BLaER1 (cell line): ENCODE results near the gene ASTN1.

Experiments
- H3K27ac ChIP-seq: shearing (Covaris generic); formaldehyde crosslinking; 2 replicates; pipeline ENCODE4 v1.8.1; 2022
- H3K27me3 ChIP-seq: shearing (Covaris generic); formaldehyde crosslinking; 2 replicates; pipeline ENCODE4 v1.8.1; 2022
- H3K36me3 ChIP-seq: shearing (Covaris generic); formaldehyde crosslinking; 2 replicates; pipeline ENCODE4 v1.8.1; 2022
- H3K4me1 ChIP-seq: shearing (Covaris generic); formaldehyde crosslinking; 2 replicates; pipeline ENCODE4 v1.8.1; 2022
- H3K4me2 ChIP-seq: shearing (Covaris generic); formaldehyde crosslinking; 2 replicates; pipeline ENCODE4 v1.8.1; 2022
- H3K4me3 ChIP-seq: shearing (Covaris generic); formaldehyde crosslinking; 2 replicates; pipeline ENCODE4 v1.8.1; 2022
- H3K9ac ChIP-seq: shearing (Covaris generic); formaldehyde crosslinking; 2 replicates; pipeline ENCODE4 v1.8.1; 2022
- H3K9me3 ChIP-seq: shearing (Covaris generic); formaldehyde crosslinking; 2 replicates; pipeline ENCODE4 v1.8.1; 2022
- H4K20me1 ChIP-seq: shearing (Covaris generic); formaldehyde crosslinking; 2 replicates; pipeline ENCODE4 v1.8.1; 2022
- Cebpa-rat ChIP-seq: shearing (Covaris generic); IDR thresholded peaks from 2 replicates; pipeline ENCODE4 v1.8.1; 2022

Gene ASTN1

GRCh38 chr1:176939993-176940392 lies 224.5 kb downstream of the ASTN1 start:
- Histone ChIP-seq H3K9ac (no peak overlapping the region), H4K20me1 (no peaks in the 10 kb centered on the region), H3K4me2 (no peak overlapping the region), H3K4me3 (no peak overlapping the region), H3K27me3 (no peaks in the 10 kb centered on the region), H3K4me1 (peaks cover 22% of the 10 kb centered on the region), H3K27ac (no peak overlapping the region), H3K9me3 (peaks cover 7% of the 10 kb centered on the region), H3K36me3 (no peaks in the 10 kb centered on the region)
- no peak for TF ChIP-seq Cebpa-rat

GRCh38 chr1:176938375-176938774 lies 226.1 kb downstream of the ASTN1 start:
- no peaks in the 10 kb centered on the region for H3K27me3 ChIP-seq
- no peaks in the 10 kb centered on the region for H3K36me3 ChIP-seq
- no peak overlapping the region for H3K27ac ChIP-seq
- H4K20me1 ChIP-seq = no peaks in the 10 kb centered on the region
- H3K9ac ChIP-seq = no peak overlapping the region
- TF ChIP-seq Cebpa-rat = no peak
- peaks cover 7% of the 10 kb centered on the region for H3K4me1 ChIP-seq
- no peak overlapping the region for H3K4me3 ChIP-seq
- no peak overlapping the region for H3K4me2 ChIP-seq
- H3K9me3 ChIP-seq = peaks cover 7% of the 10 kb centered on the region

GRCh38 chr1:176934370-176934769 lies 230.1 kb downstream of the ASTN1 start:
- no peaks in the 10 kb centered on the region for H4K20me1 ChIP-seq
- H3K9me3 ChIP-seq = peaks cover 2% of the 10 kb centered on the region
- H3K9ac ChIP-seq = no peak overlapping the region
- TF ChIP-seq Cebpa-rat = no peak
- no peak overlapping the region for H3K4me3 ChIP-seq
- H3K4me1 ChIP-seq = peaks cover 8% of the 10 kb centered on the region; the same call in 1 of the 2 replicates
- no peaks in the 10 kb centered on the region for H3K27me3 ChIP-seq
- no peak overlapping the region for H3K4me2 ChIP-seq
- H3K27ac ChIP-seq = no peak overlapping the region
- H3K36me3 ChIP-seq = no peaks in the 10 kb centered on the region

- H3K9me3 ChIP-seq = peaks cover 7% of the 10 kb centered on the region
- TF ChIP-seq Cebpa-rat = no peak
- no peak overlapping the region for H3K4me3 ChIP-seq
These were observed 232.1 kb downstream of the ASTN1 start for GRCh38 chr1:176932114-176933104.

GRCh38 chr1:176931526-176931925 lies 233.0 kb downstream of the ASTN1 start:
- H3K27me3 ChIP-seq = no peaks in the 10 kb centered on the region
- H4K20me1 ChIP-seq = no peaks in the 10 kb centered on the region
- TF ChIP-seq Cebpa-rat = no peak
- no peak overlapping the region for H3K27ac ChIP-seq
- no peak overlapping the region for H3K4me2 ChIP-seq
- H3K4me1 ChIP-seq = peaks cover 11% of the 10 kb centered on the region; the same call in 1 of the 2 replicates
- H3K9me3 ChIP-seq = peaks cover 7% of the 10 kb centered on the region
- H3K36me3 ChIP-seq = no peaks in the 10 kb centered on the region
- no peak overlapping the region for H3K4me3 ChIP-seq
- H3K9ac ChIP-seq = no peak overlapping the region

More at GRCh38 chr1:176932114-176933104, 232.1 kb downstream of the ASTN1 start:
- H3K4me2 ChIP-seq = no peak overlapping the region
- H4K20me1 ChIP-seq = no peaks in the 10 kb centered on the region
- no peaks in the 10 kb centered on the region for H3K36me3 ChIP-seq
- no peak overlapping the region for H3K9ac ChIP-seq
- H3K27me3 ChIP-seq = no peaks in the 10 kb centered on the region
- peaks cover 11% of the 10 kb centered on the region; the same call in 1 of the 2 replicates for H3K4me1 ChIP-seq
- H3K27ac ChIP-seq = no peak overlapping the region

- H3K27ac ChIP-seq = no peak overlapping the region
- no peaks in the 10 kb centered on the region for H3K36me3 ChIP-seq
- no peak overlapping the region for H3K4me2 ChIP-seq
- H3K27me3 ChIP-seq = no peaks in the 10 kb centered on the region
- no peak for TF ChIP-seq Cebpa-rat
- no peaks in the 10 kb centered on the region for H4K20me1 ChIP-seq
- peaks cover 11% of the 10 kb centered on the region; the same call in 1 of the 2 replicates for H3K4me1 ChIP-seq
- H3K9me3 ChIP-seq = peaks cover 7% of the 10 kb centered on the region
- H3K4me3 ChIP-seq = no peak overlapping the region
- H3K9ac ChIP-seq = no peak overlapping the region
These were observed 238.0 kb downstream of the ASTN1 start for GRCh38 chr1:176926330-176927086.

GRCh38 chr1:176925223-176925622 lies 239.3 kb downstream of the ASTN1 start:
- no peak for TF ChIP-seq Cebpa-rat
- Histone ChIP-seq H3K27ac (no peak overlapping the region), H3K9ac (no peak overlapping the region), H3K9me3 (peaks cover 7% of the 10 kb centered on the region), H3K36me3 (no peaks in the 10 kb centered on the region), H3K27me3 (no peaks in the 10 kb centered on the region), H3K4me1 (peaks cover 11% of the 10 kb centered on the region; the same call in 1 of the 2 replicates), H4K20me1 (no peaks in the 10 kb centered on the region), H3K4me2 (no peak overlapping the region), H3K4me3 (no peak overlapping the region)

GRCh38 chr1:176923283-176923682 lies 241.2 kb downstream of the ASTN1 start:
- Histone ChIP-seq H4K20me1 (no peaks in the 10 kb centered on the region), H3K4me1 (no peaks in the 10 kb centered on the region), H3K4me3 (no peak overlapping the region), H3K9me3 (no peaks in the 10 kb centered on the region), H3K36me3 (no peaks in the 10 kb centered on the region), H3K9ac (no peak overlapping the region), H3K4me2 (no peak overlapping the region), H3K27me3 (no peaks in the 10 kb centered on the region), H3K27ac (no peak overlapping the region)
- no peak for TF ChIP-seq Cebpa-rat

GRCh38 chr1:176919386-176920378 lies 244.8 kb downstream of the ASTN1 start:
- Histone ChIP-seq H3K9ac (no peak overlapping the region), H3K27me3 (no peaks in the 10 kb centered on the region), H3K27ac (no peak overlapping the region), H3K4me1 (no peaks in the 10 kb centered on the region), H3K4me2 (no peak overlapping the region), H3K4me3 (no peak overlapping the region), H3K36me3 (no peaks in the 10 kb centered on the region), H3K9me3 (no peaks in the 10 kb centered on the region), H4K20me1 (no peaks in the 10 kb centered on the region)
- TF ChIP-seq Cebpa-rat = no peak
